ENCODE results near the gene RALGAPA2. TPM values are rescaled to one million over a fixed set of nuclear protein-coding genes. Genes with fewer than 3 reads are reported as not detected.
"Not testable (repeated sequence)": the region's sequence is repeated elsewhere in the genome, so short reads cannot be mapped to it uniquely, and the experiment has no call there.

RALGAPA2 gene
- total and polyA plus RNA-seq, 2 experiments from 2014 or later, result 13.1 to 43.4 TPM

DNA sequence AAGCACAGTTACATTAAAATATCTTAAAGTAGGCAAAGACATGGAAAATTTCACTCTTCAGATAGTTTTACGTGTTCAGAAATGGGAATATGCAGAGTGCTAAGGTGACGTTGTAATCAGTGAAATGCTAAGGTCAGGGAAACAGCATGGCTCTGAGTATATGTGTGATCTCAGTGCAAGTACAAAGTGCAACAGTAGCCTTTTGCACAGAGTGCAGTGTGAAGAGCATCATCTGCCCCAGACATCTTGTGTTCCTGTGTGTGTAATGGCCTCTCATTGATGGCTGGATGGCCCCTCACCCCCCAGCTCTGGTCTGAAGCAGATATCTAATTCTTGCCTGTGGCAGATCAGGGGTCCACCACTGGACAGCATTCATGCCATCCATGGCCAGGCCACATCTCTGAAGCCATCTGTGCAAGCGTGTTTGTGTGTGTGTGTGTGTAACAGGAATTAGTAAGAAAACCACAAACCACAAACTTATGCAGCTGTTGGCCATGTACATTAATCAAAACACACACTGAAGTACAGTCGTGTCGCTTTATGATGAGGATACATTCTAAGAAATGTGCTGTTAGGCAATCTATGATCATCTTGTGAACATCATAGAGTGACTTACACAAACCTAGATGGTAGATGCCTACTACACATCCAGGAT lies 165.1 kb downstream of the RALGAPA2 start (continued):
- TF ChIP-seq, protein P1, sequence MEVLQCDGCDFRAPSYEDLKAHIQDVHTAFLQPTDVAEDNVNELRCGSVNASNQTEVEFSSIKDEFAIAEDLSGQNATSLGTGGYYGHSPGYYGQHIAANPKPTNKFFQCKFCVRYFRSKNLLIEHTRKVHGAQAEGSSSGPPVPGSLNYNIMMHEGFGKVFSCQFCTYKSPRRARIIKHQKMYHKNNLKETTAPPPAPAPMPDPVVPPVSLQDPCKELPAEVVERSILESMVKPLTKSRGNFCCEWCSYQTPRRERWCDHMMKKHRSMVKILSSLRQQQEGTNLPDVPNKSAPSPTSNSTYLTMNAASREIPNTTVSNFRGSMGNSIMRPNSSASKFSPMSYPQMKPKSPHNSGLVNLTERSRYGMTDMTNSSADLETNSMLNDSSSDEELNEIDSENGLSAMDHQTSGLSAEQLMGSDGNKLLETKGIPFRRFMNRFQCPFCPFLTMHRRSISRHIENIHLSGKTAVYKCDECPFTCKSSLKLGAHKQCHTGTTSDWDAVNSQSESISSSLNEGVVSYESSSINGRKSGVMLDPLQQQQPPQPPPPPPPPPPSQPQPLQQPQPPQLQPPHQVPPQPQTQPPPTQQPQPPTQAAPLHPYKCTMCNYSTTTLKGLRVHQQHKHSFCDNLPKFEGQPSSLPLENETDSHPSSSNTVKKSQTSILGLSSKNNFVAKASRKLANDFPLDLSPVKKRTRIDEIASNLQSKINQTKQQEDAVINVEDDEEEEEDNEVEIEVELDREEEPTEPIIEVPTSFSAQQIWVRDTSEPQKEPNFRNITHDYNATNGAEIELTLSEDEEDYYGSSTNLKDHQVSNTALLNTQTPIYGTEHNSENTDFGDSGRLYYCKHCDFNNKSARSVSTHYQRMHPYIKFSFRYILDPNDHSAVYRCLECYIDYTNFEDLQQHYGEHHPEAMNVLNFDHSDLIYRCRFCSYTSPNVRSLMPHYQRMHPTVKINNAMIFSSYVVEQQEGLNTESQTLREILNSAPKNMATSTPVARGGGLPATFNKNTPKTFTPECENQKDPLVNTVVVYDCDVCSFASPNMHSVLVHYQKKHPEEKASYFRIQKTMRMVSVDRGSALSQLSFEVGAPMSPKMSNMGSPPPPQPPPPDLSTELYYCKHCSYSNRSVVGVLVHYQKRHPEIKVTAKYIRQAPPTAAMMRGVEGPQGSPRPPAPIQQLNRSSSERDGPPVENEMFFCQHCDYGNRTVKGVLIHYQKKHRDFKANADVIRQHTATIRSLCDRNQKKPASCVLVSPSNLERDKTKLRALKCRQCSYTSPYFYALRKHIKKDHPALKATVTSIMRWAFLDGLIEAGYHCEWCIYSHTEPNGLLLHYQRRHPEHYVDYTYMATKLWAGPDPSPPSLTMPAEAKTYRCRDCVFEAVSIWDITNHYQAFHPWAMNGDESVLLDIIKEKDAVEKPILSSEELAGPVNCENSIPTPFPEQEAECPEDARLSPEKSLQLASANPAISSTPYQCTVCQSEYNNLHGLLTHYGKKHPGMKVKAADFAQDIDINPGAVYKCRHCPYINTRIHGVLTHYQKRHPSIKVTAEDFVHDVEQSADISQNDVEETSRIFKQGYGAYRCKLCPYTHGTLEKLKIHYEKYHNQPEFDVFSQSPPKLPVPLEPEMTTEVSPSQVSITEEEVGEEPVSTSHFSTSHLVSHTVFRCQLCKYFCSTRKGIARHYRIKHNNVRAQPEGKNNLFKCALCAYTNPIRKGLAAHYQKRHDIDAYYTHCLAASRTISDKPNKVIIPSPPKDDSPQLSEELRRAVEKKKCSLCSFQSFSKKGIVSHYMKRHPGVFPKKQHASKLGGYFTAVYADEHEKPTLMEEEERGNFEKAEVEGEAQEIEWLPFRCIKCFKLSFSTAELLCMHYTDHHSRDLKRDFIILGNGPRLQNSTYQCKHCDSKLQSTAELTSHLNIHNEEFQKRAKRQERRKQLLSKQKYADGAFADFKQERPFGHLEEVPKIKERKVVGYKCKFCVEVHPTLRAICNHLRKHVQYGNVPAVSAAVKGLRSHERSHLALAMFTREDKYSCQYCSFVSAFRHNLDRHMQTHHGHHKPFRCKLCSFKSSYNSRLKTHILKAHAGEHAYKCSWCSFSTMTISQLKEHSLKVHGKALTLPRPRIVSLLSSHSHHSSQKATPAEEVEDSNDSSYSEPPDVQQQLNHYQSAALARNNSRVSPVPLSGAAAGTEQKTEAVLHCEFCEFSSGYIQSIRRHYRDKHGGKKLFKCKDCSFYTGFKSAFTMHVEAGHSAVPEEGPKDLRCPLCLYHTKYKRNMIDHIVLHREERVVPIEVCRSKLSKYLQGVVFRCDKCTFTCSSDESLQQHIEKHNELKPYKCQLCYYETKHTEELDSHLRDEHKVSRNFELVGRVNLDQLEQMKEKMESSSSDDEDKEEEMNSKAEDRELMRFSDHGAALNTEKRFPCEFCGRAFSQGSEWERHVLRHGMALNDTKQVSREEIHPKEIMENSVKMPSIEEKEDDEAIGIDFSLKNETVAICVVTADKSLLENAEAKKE (CRISPR knock-in tag; IDR thresholded peaks at IDR 0.05), result no peak
- TF ChIP-seq, protein P2, sequence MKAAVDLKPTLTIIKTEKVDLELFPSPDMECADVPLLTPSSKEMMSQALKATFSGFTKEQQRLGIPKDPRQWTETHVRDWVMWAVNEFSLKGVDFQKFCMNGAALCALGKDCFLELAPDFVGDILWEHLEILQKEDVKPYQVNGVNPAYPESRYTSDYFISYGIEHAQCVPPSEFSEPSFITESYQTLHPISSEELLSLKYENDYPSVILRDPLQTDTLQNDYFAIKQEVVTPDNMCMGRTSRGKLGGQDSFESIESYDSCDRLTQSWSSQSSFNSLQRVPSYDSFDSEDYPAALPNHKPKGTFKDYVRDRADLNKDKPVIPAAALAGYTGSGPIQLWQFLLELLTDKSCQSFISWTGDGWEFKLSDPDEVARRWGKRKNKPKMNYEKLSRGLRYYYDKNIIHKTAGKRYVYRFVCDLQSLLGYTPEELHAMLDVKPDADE (IDR thresholded peaks at IDR 0.05), result no peak
- TF ChIP-seq NANOG (IDR thresholded peaks at IDR 0.05; ENCODE audit: borderline replicate concordance), result no peak

DNA sequence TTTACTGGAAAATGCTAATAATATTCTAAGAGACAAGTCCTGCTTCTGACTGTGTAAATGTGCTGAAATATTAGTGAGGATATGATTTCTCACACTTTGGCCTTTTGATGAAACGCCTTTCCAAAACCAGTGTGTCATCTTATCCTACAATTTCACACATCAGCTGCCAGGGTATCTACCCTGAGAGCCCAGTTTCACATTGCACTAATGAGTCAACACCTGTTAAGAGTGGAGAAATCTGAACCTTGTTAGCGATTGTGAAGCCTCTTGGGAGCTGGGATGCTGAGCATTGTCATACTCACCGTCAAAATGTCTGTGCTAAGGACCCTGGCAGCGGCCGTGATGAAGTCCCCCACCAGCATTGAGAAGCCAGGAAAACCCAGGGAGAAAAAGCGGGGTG lies 166.0 kb downstream of the RALGAPA2 start:
- Histone ChIP-seq H3K4me2 (no peak overlapping the region), H4K20me1 (replicated peaks; ENCODE audit: insufficient read depth) (no peaks in the 10 kb centered on the region), H3K9me2 (ENCODE audit: insufficient read depth) (no peaks in the 10 kb centered on the region), H2AFZ (no peak overlapping the region), H3K27ac (ENCODE audit: low read depth) (no peak overlapping the region), H3F3A (replicated peaks; ENCODE audit: low read depth) (no peaks in the 10 kb centered on the region), H3K4me3 (no peak overlapping the region), H3K79me2 (replicated peaks; ENCODE audit: insufficient read depth) (no peaks in the 10 kb centered on the region), H3K4me1 (ENCODE audit: insufficient read depth) (no peaks in the 10 kb centered on the region), H3K27me3 (ENCODE audit: insufficient read depth) (no peaks in the 10 kb centered on the region), H3K36me3 (ENCODE audit: insufficient read depth) (no peaks in the 10 kb centered on the region)
- TF ChIP-seq ZNF114 (CRISPR knock-in tag; IDR thresholded peaks at IDR 0.05), result no peak
- no peak for TF ChIP-seq NANOG (IDR thresholded peaks at IDR 0.05; ENCODE audit: borderline replicate concordance)
- DNase-seq (ENCODE audit: low spot score) (no peak), ATAC-seq (no peak)
- no peaks in the 10 kb centered on the region for H3K27me3 Mint-ChIP-seq (ENCODE audit: insufficient read depth, low read depth, poor library complexity)
- H3K36me3 Mint-ChIP-seq (ENCODE audit: low read depth), result peaks cover 6% of the 10 kb centered on the region; the same call in 2 of the 3 replicates
- H3K4me3 Mint-ChIP-seq, result no peak overlapping the region
- H3K9me3 Mint-ChIP-seq, result no peaks in the 10 kb centered on the region
- H3K4me1 Mint-ChIP-seq, result no peaks in the 10 kb centered on the region
- no peak overlapping the region for H3K27ac Mint-ChIP-seq

DNA sequence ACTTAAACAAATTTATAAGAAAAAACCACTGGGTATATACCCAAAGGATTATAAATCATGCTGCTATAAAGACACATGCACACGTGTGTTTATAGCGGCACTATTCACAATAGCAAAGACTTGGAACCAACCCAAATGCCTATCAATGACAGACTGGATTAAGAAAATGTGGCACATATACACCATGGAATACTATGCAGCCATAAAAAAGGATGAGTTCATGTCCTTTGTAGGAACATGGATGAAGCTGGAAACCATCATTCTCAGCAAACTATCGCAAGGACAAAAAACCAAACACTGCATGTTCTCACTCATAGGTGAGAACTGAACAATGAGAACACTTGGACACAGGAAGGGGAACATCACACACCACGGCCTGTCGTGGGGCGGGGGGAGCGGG lies 169.1 kb downstream of the RALGAPA2 start:
- not testable (repeated sequence) for H3K4me2 ChIP-seq; H3K36me3 Mint-ChIP-seq (ENCODE audit: low read depth); H3K9me2 ChIP-seq (ENCODE audit: insufficient read depth); H3K27me3 ChIP-seq (ENCODE audit: insufficient read depth); H3K27ac ChIP-seq (ENCODE audit: low read depth); H3K9me3 Mint-ChIP-seq; H2AFZ ChIP-seq; H4K20me1 ChIP-seq (replicated peaks; ENCODE audit: insufficient read depth); H3K4me3 Mint-ChIP-seq; H3K27me3 Mint-ChIP-seq (ENCODE audit: insufficient read depth, low read depth, poor library complexity); DNase-seq (ENCODE audit: low spot score); H3K4me1 ChIP-seq (ENCODE audit: insufficient read depth); H3K27ac Mint-ChIP-seq; H3K4me1 Mint-ChIP-seq; H3K36me3 ChIP-seq (ENCODE audit: insufficient read depth); ATAC-seq; H3F3A ChIP-seq (replicated peaks; ENCODE audit: low read depth); H3K79me2 ChIP-seq (replicated peaks; ENCODE audit: insufficient read depth); H3K4me3 ChIP-seq
